NCI-H82 treated with DMSO at 0.1 percent for 48 hours (cell line): ENCODE measurements around the gene C22orf39.
"Not testable (repeated sequence)": the region's sequence is repeated elsewhere in the genome, so short reads cannot be mapped to it uniquely, and the experiment has no call there.

Experiments used
- DNase-seq: peaks from one replicate; lab custom pipeline; 2025; ENCODE audit not compliant: unreplicated experiment; lab: John Stamatoyannopoulos, UW

Gene C22orf39

GRCh38 chr22:19454156-19454555 lies 6.6 kb upstream of the C22orf39 start:
- DNase-seq = no peak

DNA sequence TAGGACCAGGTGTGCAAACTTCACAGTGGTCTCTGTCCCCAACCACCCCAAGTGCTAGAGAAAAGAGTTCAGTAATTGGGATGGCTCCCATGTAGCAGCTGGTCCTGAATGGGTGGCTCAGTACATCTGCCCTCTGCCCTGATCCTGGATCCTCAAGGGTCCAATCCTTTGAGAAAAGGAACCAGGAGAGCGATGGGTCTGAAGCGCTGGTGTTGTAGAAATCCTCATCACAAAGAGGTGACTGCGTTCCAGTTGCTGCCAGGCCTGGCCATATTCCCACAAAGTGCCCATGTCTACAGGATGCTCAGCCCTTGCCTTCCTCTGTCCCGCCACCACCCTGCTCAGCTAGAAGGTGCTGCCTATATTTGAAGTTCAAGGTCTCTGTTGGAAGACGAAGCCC lies 6.2 kb upstream of the C22orf39 start:
- no peak for DNase-seq

GRCh38 chr22:19451570-19451969 lies 4.1 kb upstream of the C22orf39 start:
- DNase-seq = no peak

GRCh38 chr22:19450363-19451175 lies 3.1 kb upstream of the C22orf39 start:
- no peak for DNase-seq

DNA sequence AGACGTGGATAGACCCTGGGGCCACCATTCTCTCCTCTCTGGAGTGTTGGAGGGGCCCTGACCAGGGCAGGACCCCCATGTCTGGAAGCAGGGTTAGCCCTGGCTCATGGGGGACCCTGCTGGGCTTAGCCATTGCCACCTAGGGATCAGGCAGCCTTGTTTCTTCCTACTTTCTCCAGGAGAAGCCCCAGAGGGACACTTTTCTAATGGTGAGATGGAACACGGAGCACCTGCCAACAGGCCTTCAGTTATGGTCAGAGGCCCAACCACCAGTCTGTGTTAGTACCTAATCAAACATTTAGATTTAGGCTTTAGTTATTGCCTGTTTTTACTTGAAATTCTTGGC lies 1.9 kb upstream of the C22orf39 start:
- DNase-seq = no peak

DNA sequence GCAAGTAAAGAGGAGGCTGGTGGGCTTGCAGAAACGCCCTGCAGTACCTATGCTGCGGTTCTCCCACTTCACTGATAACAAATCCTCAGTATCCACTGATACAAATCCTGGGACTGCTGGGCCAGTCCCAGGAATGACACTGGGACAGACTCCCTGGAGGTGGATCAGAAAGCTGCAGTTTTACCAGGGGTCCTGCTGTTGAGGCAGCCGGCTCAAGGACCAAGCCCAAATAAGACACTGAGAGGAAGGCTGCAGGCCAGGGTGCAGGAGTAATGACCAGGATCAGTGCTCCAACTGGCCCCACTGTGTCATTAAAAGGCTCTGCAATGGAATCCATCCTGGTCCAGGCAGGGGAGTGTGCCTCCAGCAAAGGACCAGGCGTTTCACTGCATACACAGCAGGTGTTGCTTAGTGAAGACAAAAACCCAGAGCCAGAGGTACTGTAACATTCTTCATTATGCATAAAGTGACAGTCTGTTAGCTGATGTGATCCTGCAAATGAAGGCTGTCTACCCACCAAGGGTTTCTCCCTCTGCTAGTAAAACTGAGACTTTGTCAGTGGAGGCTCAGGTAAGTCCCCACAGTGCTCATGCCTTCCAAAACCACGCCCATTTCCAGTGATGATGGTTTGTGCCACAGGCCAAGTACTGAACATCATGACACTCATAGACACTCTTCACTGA lies 1.4 kb upstream of the C22orf39 start:
- no peak for DNase-seq

DNA sequence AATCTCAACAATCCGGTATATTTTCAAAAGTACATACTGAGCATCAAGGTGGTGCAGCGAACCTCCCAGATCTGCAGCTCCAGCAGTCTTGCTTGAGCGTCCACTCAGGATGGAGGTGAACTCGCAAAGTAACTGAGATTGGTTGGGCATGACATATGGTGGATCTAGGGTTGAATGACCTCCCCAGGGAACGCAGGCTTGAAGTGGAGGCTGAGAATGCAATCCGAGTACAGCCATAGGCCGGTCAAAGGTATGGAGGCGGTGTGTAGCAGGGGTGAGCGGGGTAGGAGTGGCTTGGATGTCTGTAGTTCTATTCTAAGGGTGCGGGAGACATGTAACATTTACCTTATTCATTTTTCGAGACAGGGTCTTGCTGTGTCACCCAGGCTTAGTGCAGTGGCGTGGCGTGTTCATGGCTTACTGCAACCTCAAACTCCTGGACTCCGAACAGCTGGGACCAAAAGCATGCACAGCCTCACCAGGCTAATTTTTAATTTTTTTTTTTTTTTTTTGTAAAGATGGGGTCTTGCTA lies 631 bp upstream of the C22orf39 start:
- peak; percentile 47 for DNase-seq

- DNase-seq = no peak
Observed at GRCh38 chr22:19446603-19447329, 745 bp downstream of the C22orf39 start.

GRCh38 chr22:19445279-19445982 lies 2.1 kb downstream of the C22orf39 start:
- not testable (repeated sequence) for DNase-seq

DNA sequence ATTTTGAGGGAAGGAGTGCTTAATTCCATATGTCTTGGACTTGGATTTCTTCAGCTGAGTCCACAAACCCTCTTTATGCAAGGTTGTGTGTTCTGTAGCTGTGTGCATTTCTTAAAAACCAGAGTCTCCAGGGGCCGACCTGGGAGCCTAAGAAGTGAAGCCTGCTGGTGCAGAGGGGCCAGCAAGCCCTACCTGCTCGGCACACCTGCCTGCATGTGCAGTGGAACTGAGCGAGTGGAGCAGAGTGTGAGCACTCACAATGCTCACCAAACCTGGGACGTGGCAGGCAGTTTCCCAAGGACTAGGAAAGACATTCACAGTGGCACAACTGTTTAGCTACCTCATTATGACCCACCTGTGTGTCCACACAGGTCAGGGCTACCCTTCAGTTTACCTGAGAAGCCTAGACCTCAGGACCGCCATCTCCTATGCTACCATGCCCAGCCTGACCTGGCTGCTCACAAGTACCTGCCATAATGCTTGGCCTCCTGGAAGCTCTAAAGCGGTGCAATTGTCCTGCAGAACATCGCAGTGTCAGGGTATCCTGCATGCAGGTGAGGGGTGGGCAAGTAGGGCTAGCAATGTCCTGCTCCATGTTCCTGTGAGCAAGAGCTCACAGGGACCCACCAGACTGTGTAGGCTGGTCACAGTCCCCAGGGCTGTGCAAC lies 3.8 kb downstream of the C22orf39 start:
- no peak for DNase-seq

DNA sequence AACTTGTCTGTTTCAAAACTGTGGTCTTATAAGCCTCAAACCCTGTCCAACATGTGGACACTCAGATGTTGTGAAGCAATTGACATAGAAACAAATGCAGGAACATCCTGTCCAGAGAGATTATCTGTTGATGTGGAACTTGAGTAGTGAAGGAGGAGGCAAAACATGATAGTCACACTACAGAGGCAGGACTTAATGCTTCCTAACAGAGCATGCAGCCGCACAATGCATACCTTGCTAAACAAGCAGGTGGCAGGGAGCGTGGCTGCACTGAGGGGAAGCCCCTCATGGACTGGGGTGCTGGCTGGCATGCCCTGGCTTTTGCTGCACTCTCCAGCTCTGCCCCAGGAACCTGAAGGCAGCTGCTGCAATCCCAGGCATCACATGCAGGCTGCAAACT lies 5.3 kb downstream of the C22orf39 start:
- no peak for DNase-seq

DNA sequence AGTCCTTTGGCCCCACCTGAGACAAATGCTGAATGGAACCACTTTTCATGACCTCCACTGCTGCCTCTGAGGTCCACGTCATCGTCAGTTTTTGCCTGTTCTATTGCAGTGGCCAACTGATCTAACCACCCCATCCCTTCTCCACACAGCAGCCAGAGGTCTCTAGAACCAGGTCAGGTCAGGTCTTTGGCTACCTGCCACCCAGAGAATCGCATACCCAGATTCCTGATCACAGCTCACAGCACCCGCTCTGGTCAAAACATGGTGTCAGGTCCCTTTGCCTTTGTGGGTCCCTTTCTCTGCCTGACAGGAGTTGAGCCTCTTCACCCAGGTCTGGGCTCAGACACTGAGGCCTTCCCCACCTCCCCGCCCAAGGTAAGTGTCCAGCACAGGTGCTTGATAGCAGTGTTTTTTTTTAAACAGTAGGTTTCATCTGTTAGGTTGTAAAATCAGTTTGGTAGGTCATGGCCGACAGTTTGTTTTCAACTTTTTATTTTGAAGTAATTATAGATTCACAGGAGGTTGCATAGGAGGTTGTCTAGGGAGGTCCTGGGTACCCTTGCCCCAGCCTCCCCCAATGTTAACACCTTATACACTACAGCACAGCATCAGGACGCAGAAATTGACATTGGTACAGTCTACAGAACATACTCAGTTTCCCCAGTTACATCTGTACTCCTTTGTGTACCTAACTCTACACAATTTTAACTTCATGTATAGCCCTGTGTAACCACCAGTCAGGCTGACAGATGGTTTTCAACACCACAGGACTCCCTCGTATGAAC lies 6.9 kb downstream of the C22orf39 start:
- DNase-seq = no peak

DNA sequence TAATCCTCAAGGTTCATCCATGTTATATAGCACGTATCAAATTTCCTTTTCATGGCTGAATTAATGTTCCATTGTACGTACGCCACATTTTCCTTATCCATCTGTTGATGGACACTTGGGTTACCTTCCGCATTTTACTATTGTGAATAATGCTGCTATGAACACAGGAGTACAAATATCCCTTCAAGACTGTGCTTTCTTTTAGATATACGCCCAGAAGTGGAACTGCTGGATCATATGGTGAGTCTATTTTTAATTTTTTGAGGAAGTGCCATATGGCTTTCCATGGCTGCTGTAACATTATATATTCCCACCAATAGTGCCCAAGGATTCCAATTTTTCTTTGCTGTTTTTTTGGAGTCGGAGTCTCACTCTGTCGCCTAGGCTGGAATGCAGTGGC lies 9.2 kb downstream of the C22orf39 start:
- DNase-seq = no peak

DNA sequence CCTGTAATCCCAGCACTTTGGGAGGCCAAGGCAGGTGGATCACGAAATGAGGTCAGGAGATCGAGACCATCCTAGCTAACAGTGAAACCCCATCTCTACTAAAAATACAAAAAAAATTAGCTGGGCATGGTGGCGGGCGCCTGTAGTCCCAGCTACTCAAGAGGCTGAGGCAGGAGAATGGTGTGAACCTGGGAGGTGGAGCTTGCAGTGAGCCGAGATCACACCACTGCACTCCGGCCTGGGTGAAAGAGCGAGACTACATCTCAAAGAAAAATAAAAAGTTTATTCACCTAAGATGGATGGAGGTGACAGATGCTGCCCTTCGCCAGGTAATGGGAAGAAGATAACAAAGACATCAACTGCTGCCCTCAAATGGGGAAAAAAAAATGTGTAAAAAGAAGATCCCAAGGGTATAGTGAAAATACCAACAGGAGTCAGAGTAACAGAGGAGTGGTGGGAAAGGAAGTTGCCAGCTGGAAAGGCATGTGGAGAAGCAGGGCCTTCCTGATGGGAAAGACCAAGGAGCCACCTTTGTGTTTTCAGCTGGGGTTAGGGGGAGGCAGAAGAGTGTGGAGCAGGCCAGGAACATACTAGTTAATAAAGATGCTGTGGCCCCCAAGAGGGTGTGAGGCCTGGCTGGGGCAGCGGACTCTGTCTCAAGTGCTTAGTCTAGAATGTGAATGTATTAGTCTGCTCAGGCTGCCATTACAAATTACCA lies 10.9 kb downstream of the C22orf39 start:
- DNase-seq = not testable (repeated sequence)

DNA sequence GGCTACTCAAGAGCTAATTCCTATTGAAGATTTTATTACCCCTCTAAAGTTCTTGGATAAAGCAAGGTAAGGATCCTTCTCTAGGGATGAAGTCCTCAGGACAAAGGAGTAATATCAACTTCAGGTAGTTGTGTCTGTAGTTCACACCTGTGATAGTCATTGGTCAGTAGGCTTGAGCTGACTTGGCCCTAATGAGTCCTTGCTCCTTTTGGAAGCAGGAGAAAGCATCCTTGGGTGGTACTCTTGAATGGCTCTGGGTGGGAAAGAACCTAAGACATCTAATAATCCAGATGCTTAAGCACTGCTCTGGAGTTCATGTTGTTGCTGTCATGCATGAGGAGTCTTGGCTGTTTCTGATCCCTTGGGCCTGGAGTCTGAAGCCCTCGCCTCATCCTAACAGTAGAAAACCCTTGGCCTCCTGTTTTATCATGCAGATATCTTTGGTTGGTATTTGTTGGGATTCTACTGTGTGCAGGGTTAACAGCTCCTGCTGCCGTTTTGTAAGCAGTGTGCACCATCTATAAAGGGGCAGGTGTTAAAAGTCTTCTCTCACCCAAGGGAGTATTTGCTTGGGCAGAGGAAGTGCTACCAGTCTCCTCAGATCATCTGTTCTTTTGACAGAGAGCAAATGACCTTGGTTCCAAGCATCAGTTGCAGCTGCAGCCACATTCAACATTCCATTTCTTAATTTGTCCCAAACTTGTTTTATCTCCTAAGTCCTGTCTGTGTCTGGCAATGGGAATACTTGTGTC lies 12.5 kb downstream of the C22orf39 start:
- DNase-seq = no peak

DNA sequence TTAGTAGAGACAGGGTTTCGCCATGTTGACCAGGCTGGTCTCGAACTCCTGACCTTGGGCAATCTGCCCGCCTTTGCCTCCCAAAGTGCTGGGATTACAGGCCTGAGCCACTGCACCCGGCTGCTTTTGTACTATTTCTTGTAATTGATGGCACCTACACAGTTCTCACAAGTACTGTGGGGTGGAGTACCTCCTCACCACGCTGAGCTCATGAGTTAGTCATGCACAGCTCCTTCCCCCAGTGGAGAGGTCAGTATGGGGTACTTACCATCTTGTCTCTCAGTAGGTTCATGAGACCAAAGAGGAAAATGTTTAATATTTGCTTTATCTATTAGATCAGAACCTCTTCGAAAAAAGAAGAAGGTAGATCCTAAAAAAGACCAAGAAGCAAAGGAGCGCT lies 13.1 kb downstream of the C22orf39 start:
- DNase-seq = no peak

DNA sequence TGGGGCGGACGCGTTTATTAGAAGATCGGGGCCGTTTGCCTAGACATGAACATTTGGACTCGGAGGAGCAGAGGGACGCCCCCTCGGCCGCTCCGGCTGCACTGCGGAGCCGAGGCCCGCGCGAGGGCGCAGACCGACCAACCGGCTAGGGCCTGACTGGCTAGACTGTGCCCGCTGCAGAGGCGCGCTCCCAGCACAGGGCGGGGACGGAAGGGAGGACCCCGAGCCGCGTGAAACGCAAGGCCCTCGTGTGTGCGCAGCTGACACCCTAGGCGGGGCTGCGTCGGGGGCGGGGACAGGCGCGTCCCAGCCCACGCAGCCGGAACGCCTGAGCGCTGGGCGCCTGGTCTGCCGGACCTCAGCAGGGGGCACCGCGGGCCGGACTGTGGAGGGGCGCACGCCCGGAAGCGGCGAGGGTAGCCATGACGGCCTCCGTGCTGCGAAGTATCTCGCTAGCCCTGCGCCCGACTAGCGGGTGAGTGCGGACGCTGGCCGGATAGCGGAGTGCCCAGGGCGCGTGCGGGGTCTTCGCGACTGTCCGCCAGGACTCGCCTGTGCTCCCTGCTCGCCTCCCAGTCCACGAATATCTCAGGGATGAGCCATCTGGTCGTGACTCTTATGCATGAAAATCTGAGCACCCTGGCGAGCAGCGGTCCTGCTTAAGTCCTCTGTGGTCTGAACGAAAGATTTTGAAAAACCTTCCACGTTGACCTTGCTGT lies 15.2 kb downstream of the C22orf39 start, which contains the start of gene MRPL40:
TSS of gene MRPL40 (plus strand) at position 413 of the 719 bp plus-strand sequence. CDS start at position 423, 10 bp downstream.
- DNase-seq = peak; percentile 67
